Activated naive CD4-positive, alpha-beta T cell treated with anti-CD3 and anti-CD28 coated beads for 36 hours (primary cell): ENCODE results near the gene SKP2. TPM values are rescaled to one million over a fixed set of nuclear protein-coding genes. Genes with fewer than 3 reads are reported as not detected.
"Not testable (repeated sequence)": the region's sequence is repeated elsewhere in the genome, so short reads cannot be mapped to it uniquely, and the experiment has no call there.

ENCODE experiments used
- CTCF ChIA-PET: fragments of 350-600 bp; sonication (Branson Sonifier 250); formaldehyde crosslinking; loops from one replicate; lab custom pipeline; 2021; ENCODE audit warnings: antibody characterized with exemption; lab: Charles Lee
- DNase-seq: peaks from one replicate; pipeline ENCODE4 v3.0.0-alpha.2; 2020
- H3K27ac Mint-ChIP-seq: one replicate; pipeline ENCODE4 v1.8.0; 2021; ENCODE audit warnings: mild to moderate bottlenecking, mixed read lengths
- H3K27me3 Mint-ChIP-seq: one replicate; pipeline ENCODE4 v1.8.0; 2021; ENCODE audit warnings: low read depth, mixed read lengths
- H3K36me3 Mint-ChIP-seq: one replicate; pipeline ENCODE4 v1.8.0; 2021; ENCODE audit warnings: low read depth, mixed read lengths
- H3K4me1 Mint-ChIP-seq: one replicate; pipeline ENCODE4 v1.8.0; 2021; ENCODE audit warnings: low read depth, mixed read lengths
- H3K4me3 Mint-ChIP-seq: one replicate; pipeline ENCODE4 v1.8.0; 2021; ENCODE audit warnings: mild to moderate bottlenecking, moderate library complexity, mixed read lengths
- H3K9me3 Mint-ChIP-seq: one replicate; pipeline ENCODE4 v1.8.0; 2021; ENCODE audit warnings: mixed read lengths
- intact Hi-C: fragments of 100-400 bp; cut with micrococcal nuclease; formaldehyde crosslinking; loops from one replicate; pipeline ENCODE4 v1.15.1; 2023
- total RNA-seq, 2 experiments: library from RNA; stranded (reverse); gene quantifications; one replicate each; pipeline ENCODE4 v1.2.3, GENCODE V29; 2021

SKP2 gene
- 10 to 100 TPM; 44.4 to 48.1 TPM for total RNA-seq

DNA sequence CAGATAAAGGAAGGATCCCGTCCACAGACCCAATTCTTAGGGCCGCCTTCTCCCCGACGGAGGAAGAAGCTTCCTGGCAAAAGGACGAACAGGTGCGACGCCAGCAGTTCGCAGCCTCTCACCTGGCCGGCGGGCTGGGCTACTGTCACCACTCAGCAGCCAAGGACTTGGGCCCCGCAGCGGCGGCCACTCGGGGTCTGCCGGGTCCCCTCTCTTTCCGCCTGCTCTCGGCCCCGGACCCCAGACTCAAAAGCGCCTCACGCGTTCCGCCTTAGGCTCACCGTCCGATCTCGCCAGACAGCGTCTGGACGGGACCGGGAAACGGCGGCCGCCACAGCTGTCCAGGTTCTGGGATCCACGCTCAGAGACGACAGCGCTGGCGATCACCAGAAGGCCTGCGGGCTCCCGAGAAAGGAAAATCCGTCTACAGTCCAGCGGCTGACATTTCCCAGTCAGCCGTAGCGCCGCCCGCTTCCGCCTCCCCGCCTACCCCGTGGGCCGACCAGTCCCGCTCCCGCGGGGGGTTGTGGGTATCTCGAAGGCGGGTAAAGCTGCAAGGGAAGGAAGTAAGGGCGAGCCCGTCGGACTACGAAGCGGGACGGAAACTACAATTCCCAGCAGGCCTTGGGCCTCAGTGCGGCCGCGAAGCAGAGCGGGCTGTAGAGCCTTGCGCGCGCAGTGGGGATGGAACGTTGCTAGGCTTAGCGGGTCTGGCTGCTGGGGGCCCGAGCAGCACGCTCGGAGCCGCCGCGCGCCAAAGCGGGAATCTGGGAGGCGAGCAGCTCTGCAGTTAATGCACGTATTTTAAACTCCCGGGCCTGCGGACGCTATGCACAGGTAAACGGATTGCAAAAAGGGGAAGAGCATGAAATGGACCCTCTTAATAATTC, at the start of gene SKP2, which contains the start of gene LMBRD2:
SKP2 (plus strand) TSS at position 678 of the 890 bp plus-strand sequence; CDS start at position 830, 152 bp downstream.
LMBRD2 (minus strand) TSS at position 454 of the 890 bp plus-strand sequence. CDS start 8,538 bp downstream, outside the sequence.
- peak; percentile 98 for DNase-seq
- CTCF ChIA-PET, result interaction anchor here (1.3 to 1.7 kb wide), 4 partner anchors 26 to 90 kb away, joined by 5 to 8 read pairs (median 8); partner anchors contain the start of gene NADK2
- Mint-ChIP-seq H3K27me3 (no peaks in the 10 kb centered on the region), H3K4me3 (peak within 1 kb of the TSS; percentile 96), H3K9me3 (no peaks in the 10 kb centered on the region), H3K4me1 (peaks cover 67% of the 10 kb centered on the region), H3K36me3 (peaks cover 36% of the 10 kb centered on the region), H3K27ac (peak within 1 kb of the TSS; percentile 76)
- intact Hi-C loops, result loop anchor here (1.0 to 5.0 kb wide), 10 partner anchors 72 to 1314 kb away; partner anchors contain the start of genes DNAJC21, NIPBL, NUP155 and SLC1A3

DNA sequence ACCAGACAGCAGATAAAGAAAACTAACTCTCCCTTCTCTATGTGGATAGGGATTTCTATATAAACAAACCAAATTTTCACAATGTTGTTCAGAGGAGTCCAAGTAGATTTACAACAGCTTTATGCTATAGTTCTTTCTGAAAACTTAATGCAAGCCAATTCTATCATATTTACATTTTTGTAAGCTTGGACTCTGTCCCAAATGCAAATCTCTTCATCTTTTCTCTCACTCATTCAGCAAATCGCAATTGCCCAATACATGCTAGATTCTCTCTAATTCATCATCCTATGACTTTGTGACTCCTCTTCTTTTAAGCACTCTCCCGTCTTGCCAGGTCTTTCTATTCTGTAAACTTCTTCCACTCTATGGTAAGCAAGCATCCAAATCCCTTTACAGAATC, 46.1 kb upstream of the SKP2 start:
- CTCF ChIA-PET, result interaction anchor here (0.5 kb wide), 1 partner anchor 16 kb away, joined by 5 read pairs; no protein-coding TSS in a partner anchor
- intact Hi-C loops, result no loop called here
- Mint-ChIP-seq H3K4me1 (no peaks in the 10 kb centered on the region), H3K36me3 (peaks cover 20% of the 10 kb centered on the region), H3K27ac (no peak overlapping the region), H3K4me3 (no peak overlapping the region), H3K27me3 (no peaks in the 10 kb centered on the region), H3K9me3 (no peaks in the 10 kb centered on the region)
- no peak for DNase-seq

DNA sequence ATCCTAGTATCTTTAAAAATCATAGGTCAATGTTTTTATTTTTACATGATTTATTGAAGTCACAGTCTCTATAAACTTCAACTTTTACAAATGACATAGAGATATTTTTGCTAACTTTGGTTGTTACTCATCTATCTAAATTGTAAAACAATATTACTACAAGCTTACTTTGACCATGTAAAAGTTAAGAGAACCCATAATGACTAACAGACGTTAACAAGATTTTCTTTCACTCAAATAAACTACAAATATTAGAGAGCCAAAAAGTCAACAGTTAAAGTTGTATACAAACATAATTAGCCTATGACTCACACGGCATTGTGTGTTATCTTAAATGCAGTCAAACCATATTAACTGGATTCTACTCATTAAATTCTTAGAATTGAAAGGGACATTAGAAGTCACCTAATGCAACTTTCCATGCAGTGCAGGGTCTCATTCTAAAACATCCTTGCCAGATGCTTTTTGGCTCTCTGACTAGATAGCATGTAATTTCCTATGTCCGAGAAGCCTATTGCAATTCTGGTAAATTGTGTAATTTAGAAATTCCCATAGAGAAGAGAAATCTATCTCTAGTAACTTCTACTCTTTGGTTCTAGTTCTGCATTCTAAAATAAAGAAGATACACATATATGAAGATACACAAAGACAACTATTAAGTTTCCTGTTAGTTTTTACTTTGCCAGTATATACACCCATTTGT, 43.0 kb upstream of the SKP2 start:
- H3K27ac Mint-ChIP-seq, result no peak overlapping the region
- peaks cover 21% of the 10 kb centered on the region for H3K36me3 Mint-ChIP-seq
- no peaks in the 10 kb centered on the region for H3K27me3 Mint-ChIP-seq
- CTCF ChIA-PET, result no interaction called here
- no peaks in the 10 kb centered on the region for H3K9me3 Mint-ChIP-seq
- no peaks in the 10 kb centered on the region for H3K4me1 Mint-ChIP-seq
- intact Hi-C loops, result no loop called here
- H3K4me3 Mint-ChIP-seq, result no peak overlapping the region
- no peak for DNase-seq

DNA sequence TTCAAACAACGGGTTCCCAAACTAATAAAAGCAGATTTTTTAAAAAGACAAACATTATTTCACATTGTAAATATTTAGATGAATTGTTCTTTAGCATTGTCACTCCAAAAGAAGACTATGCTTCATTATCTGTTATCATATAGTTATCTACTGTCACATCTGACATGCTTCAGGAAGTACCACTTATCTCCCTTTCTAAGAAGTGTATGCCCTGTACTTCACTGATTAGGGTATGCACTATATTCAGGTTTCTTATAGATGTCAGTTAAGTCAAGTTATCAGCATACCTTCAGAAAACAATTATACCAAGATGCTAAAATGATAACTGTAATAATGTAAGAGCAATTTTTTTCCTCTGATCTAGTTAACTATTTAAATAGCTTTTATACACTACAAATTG, 40.7 kb upstream of the SKP2 start:
- H3K4me3 Mint-ChIP-seq, result no peak overlapping the region
- CTCF ChIA-PET, result no interaction called here
- no peaks in the 10 kb centered on the region for H3K9me3 Mint-ChIP-seq
- no peak overlapping the region for H3K27ac Mint-ChIP-seq
- peaks cover 23% of the 10 kb centered on the region for H3K36me3 Mint-ChIP-seq
- no peak for DNase-seq
- no peaks in the 10 kb centered on the region for H3K4me1 Mint-ChIP-seq
- no peaks in the 10 kb centered on the region for H3K27me3 Mint-ChIP-seq
- intact Hi-C loops, result no loop called here

DNA sequence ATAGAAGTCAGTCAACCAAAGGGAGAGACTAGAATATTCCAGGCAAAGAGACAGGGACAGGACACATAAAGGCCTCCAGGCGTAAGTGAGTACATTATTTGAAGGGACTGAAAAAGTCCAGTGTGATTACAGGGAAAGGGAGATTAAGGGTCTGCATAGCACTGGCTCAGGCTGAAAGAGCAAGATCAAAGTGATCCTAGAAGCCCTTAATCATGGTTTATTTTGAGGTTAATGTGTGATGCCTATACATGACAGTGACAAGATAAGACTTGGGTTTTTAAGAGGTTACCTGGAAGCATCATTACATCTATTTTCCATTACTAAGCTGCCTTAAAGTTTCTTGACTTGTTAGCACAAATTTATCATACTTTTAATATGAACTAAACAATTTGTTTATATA, 26.0 kb upstream of the SKP2 start:
- intact Hi-C loops, result no loop called here
- no peak for DNase-seq
- H3K36me3 Mint-ChIP-seq, result peaks cover 33% of the 10 kb centered on the region
- no peaks in the 10 kb centered on the region for H3K27me3 Mint-ChIP-seq
- peaks cover 10% of the 10 kb centered on the region for H3K9me3 Mint-ChIP-seq
- no peak overlapping the region for H3K27ac Mint-ChIP-seq
- no peaks in the 10 kb centered on the region for H3K4me1 Mint-ChIP-seq
- CTCF ChIA-PET, result interaction anchor here (0.7 to 2.1 kb wide), 2 partner anchors 12 to 47 kb away, joined by 3 to 7 read pairs; no protein-coding TSS in a partner anchor
- no peak overlapping the region for H3K4me3 Mint-ChIP-seq

DNA sequence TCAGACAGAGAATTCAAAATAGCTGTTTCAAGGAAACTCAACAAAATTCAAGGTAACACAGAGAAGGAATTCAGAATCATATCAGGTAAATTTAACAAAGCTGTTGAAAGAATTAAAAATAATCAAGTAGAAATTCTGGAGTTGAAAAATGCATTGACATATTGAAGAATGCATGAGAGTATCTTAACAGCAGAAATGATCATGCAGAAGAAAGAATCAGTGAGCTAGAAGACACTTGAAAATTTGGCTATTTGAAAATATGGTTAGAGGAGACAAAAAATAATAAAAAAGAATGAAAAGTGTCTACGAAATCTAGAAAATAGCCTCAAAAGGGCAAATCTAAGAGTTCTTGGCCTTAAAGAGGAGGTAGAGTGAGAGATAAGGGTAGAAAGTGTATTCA, 23.1 kb upstream of the SKP2 start:
- CTCF ChIA-PET, result interaction anchor here (0.5 to 1.1 kb wide), 2 partner anchors 351 to 586 kb away, joined by 3 read pairs; no protein-coding TSS in a partner anchor

DNA sequence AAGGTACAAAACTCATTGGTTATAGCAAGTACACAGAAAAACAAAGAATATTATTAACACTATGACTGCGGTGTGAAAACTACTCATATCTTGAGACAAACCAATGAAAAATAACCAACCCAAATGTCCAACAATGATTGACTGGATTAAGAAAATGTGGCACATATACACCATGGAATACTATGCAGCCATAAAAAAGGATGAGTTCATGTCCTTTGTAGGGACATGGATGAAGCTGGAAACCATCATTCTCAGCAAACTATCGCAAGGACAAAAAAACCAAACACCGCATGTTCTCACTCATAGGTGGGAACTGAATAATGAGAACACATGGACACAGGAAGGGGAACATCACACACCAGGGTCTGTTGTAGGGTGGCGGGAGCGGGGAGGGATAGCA, 22.2 kb upstream of the SKP2 start:
- intact Hi-C loops, DNase-seq, H3K4me3 Mint-ChIP-seq, H3K4me1 Mint-ChIP-seq, H3K27ac Mint-ChIP-seq, H3K27me3 Mint-ChIP-seq: not testable (repeated sequence)
- Mint-ChIP-seq H3K36me3 (peaks cover 48% of the 10 kb centered on the region), H3K9me3 (peaks cover 10% of the 10 kb centered on the region)
- CTCF ChIA-PET, result interaction anchor here (1.1 kb wide), 1 partner anchor 352 kb away, joined by 3 read pairs; no protein-coding TSS in a partner anchor

More for the DNA sequence above, 23.1 kb upstream of the SKP2 start:
- no peak overlapping the region for H3K4me3 Mint-ChIP-seq
- H3K27me3 Mint-ChIP-seq, result no peaks in the 10 kb centered on the region
- H3K36me3 Mint-ChIP-seq, result peaks cover 46% of the 10 kb centered on the region
- H3K9me3 Mint-ChIP-seq, result peaks cover 10% of the 10 kb centered on the region
- H3K4me1 Mint-ChIP-seq, result no peaks in the 10 kb centered on the region
- H3K27ac Mint-ChIP-seq, result no peak overlapping the region
- intact Hi-C loops, result no loop called here
- no peak for DNase-seq

DNA sequence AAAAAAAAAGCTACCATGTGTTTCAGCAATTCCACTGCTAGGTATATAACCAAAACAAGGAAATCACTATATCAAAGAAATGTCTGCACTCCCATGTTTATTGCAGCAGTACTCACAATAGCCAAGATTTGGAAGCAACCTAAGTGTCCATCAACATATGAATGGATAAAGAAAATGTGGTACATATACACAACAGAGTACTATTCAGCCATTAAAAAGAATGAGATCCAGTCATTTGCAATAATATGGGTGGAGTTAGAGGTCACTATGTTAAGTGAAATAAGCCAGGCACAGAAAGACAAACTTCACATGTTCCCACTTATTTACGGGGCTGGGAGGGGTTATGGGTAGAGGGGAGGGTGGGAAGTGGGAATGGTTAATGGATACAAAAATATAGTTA, 18.9 kb upstream of the SKP2 start:
- DNase-seq, H3K27me3 Mint-ChIP-seq, H3K4me1 Mint-ChIP-seq, H3K27ac Mint-ChIP-seq, intact Hi-C loops, H3K4me3 Mint-ChIP-seq: not testable (repeated sequence)
- CTCF ChIA-PET, result interaction anchor here (0.6 kb wide), 1 partner anchor 28 kb away, joined by 3 read pairs; no protein-coding TSS in a partner anchor
- Mint-ChIP-seq H3K9me3 (peaks cover 10% of the 10 kb centered on the region), H3K36me3 (peaks cover 56% of the 10 kb centered on the region)

DNA sequence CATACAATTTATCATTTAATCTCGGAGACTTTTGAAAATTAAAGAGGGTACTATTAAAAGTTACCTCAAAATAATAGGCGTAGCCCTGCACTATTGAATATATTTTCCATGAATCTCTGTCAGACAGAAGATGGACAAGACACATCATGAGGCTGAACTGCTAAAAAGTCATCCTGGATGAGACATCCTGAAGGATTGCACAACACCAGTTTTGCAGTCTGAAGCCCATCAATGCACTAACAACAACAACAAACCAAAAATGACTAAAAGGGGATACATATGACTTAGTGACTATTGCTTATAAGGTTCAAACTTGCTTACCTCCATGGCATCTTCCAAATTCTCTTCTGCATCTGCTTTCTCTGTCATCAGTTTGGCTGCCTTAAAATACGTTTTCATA, 15.9 kb upstream of the SKP2 start:
- DNase-seq, result no peak
- H3K36me3 Mint-ChIP-seq, result peaks cover 53% of the 10 kb centered on the region
- no peaks in the 10 kb centered on the region for H3K27me3 Mint-ChIP-seq
- CTCF ChIA-PET, result no interaction called here
- H3K4me1 Mint-ChIP-seq, result no peaks in the 10 kb centered on the region
- intact Hi-C loops, result no loop called here
- H3K9me3 Mint-ChIP-seq, result peaks cover 12% of the 10 kb centered on the region
- no peak overlapping the region for H3K4me3 Mint-ChIP-seq
- no peak overlapping the region for H3K27ac Mint-ChIP-seq

DNA sequence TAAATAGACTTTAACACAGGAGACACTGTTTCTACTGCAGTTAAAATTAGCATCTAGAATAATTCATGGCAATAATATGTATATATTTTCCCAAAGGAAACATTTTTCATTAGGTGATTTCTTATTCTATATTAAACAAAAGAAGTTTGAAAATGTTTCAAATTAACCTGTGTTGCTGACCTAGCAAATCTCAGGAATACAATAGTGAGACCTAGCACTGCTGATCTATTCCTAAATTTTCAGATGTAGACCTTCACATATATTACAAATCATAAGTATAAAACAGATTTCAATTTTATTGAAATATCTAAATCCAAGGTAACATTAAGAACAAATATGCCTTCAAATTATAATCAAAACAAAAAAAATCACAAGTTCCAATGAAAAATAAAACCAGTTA, 15.3 kb upstream of the SKP2 start:
- Mint-ChIP-seq H3K36me3 (peaks cover 50% of the 10 kb centered on the region), H3K4me3 (no peak overlapping the region), H3K27ac (no peak overlapping the region), H3K27me3 (no peaks in the 10 kb centered on the region), H3K9me3 (peaks cover 12% of the 10 kb centered on the region), H3K4me1 (no peaks in the 10 kb centered on the region)
- intact Hi-C loops, result no loop called here
- CTCF ChIA-PET, result no interaction called here
- DNase-seq, result no peak

DNA sequence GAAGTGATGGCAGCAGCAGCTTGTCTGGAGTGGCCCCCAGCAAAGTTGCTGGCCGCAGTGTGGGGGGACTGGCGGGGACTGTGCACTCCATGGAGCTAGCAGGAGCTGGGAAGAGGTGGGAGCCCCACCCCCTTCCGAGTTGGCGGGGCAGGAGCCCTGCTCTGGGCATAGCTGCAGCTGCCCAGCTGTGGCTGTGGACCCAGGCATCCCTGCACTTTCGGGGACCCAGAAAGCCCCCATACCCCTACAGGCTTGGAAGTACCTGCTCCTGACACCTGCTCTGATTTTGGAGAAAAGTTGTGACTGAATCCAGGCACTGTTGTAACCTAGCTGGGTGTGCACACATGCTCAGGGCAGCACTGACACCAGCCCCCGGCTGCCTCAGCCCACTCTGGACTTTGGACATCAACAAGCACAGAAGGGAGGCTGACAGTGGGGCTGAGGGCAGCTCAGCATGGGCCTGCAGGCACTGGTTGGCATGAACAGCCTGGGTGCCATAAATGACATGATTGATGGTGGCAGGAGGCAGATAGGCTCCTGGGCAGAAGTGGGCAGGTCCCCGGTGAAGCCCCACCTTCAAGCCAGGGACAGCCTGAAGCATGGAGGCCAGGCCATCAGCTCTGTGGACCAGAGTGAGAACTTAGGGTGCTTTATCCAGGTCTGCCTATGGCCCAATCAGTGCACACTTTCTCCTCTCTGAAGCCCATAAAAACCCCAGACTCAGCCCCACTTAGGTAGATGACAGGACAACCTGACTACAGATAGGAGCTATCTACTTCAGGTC, 12.8 kb upstream of the SKP2 start:
- DNase-seq, result no peak
- H3K27me3 Mint-ChIP-seq, result no peaks in the 10 kb centered on the region
- intact Hi-C loops, result no loop called here
- no peaks in the 10 kb centered on the region for H3K4me1 Mint-ChIP-seq
- H3K36me3 Mint-ChIP-seq, result peaks cover 42% of the 10 kb centered on the region
- H3K9me3 Mint-ChIP-seq, result peaks cover 12% of the 10 kb centered on the region
- CTCF ChIA-PET, result no interaction called here
- no peak overlapping the region for H3K27ac Mint-ChIP-seq
- no peak overlapping the region for H3K4me3 Mint-ChIP-seq
